Stomach (tissue), 19 donors: Measurements from ENCODE around the gene SPINT2. TPM values are rescaled to one million over a fixed set of nuclear protein-coding genes. Genes with fewer than 3 reads are reported as not detected.
A peak's percentile ranks its signal among the peaks of the same experiment; 100 is the strongest.

Source experiments
- DNase-seq, 2 donors: peaks; one replicate each; pipeline versions ENCODE4 v3.0.0 to v3.0.0-alpha.2; 2013 to 2019
- H3K27ac ChIP-seq, 5 donors: fragments of 200-600 bp in 4 of 5; sonication (generic) in 4 of 5; one replicate each; pipeline ENCODE4 v1.5.1; 2013 to 2019; ENCODE audit warnings: mild to moderate bottlenecking in 1 of 5, moderate library complexity in 1 of 5
- H3K27me3 ChIP-seq, 3 donors: fragments of 200-600 bp; sonication (generic); one replicate each; pipeline ENCODE4 v1.5.1; 2017 to 2019; ENCODE audit warnings: mixed run types in 1 of 3
- H3K36me3 ChIP-seq, 4 donors: fragments of 200-600 bp; sonication (generic); 1 replicate in 3 of 4; 2 replicates in 1 of 4; pipeline ENCODE4 v1.5.1; 2016 to 2019
- H3K4me1 ChIP-seq, 4 donors: fragments of 200-600 bp; sonication (generic); one replicate each; pipeline ENCODE4 v1.5.1; 2016 to 2019
- H3K4me3 ChIP-seq, 4 donors: fragments of 200-600 bp; sonication (generic) in 3 of 4; one replicate each; pipeline ENCODE4 v1.5.1; 2016 to 2019; ENCODE audit warnings: mild to moderate bottlenecking in 1 of 4
- H3K9me3 ChIP-seq, 4 donors: fragments of 200-600 bp; sonication (generic); one replicate each; pipeline ENCODE4 v1.5.1; 2016 to 2019
- EP300 ChIP-seq: sonication (generic); formaldehyde crosslinking; IDR thresholded peaks from one replicate; pipeline ENCODE4 v1.6.1; 2017; ENCODE audit warnings: antibody characterized with exemption
- POLR2A ChIP-seq, 4 donors: fragments of 450-650 bp; IDR thresholded peaks; one replicate each; pipeline ENCODE4 v1.6.1; 2016; ENCODE audit warnings: antibody characterized with exemption in 4 of 4, control low read depth in 2 of 4, mild to moderate bottlenecking in 1 of 4, moderate library complexity in 1 of 4
- POLR2AphosphoS5 ChIP-seq, 3 donors: sonication (generic); formaldehyde crosslinking; IDR thresholded peaks; one replicate each; pipeline ENCODE4 v1.6.1; 2016; ENCODE audit warnings: antibody characterized with exemption in 3 of 3
- WGBS, 5 donors: extraction: QIAGEN DNeasy Blood & Tissue Kit in 3 of 5; methylation state at CpG; one replicate each; pipeline versions ENCODE4 v1.1.5 to v1.1.7; 2013 to 2018; 5-methylcytosine and 5-hydroxymethylcytosine counted together
- intact Hi-C: fragments of 100-400 bp; cut with DNase I; formaldehyde crosslinking; loops from one replicate; pipeline ENCODE4 v1.15.1; 2023; ENCODE audit warnings: low total_unique reads
- long read RNA-seq, 10 donors: transcript quantifications; one replicate each; lab custom pipeline, GENCODE V29; 2026
- polyA plus RNA-seq, 3 donors: library from polyadenylated mRNA; stranded (reverse); fragments of 200-250 nt; gene quantifications; one replicate each; pipeline ENCODE4 v1.2.3, GENCODE V29; 2013
- total RNA-seq, 5 donors: library from RNA; depleted of rRNA; stranded (reverse); fragments of >200 nt; gene quantifications; one replicate each; pipeline versions ENCODE4 v1.1.0 to v1.2.3, GENCODE V29; 2014 to 2016
- TF ChIP-seq, protein P1 (sequence below), 7 experiments: fragments of 450-650 bp in 4 of 7; fragments of 200-600 bp in 3 of 7; sonication (generic) in 3 of 7; IDR thresholded peaks; one replicate each; pipeline ENCODE4 v1.5.1; 2016 to 2019; ENCODE audit warnings: antibody characterized with exemption in 7 of 7, control low read depth in 2 of 7, mild to moderate bottlenecking in 1 of 7
- donor health status: healthy with polysubstance abuse.
- donor health status: Bipolar disorder and iron deficiency.
- donor health status: healthy.

Gene SPINT2, protein sequence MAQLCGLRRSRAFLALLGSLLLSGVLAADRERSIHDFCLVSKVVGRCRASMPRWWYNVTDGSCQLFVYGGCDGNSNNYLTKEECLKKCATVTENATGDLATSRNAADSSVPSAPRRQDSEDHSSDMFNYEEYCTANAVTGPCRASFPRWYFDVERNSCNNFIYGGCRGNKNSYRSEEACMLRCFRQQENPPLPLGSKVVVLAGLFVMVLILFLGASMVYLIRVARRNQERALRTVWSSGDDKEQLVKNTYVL
- total RNA-seq (1,000 to 10,000 TPM in 1 of 5 donors, 100 to 1,000 TPM in 2, 10 to 100 TPM in 2; 29.8 to 1,508 (median 255) TPM), polyA plus RNA-seq (100 to 1,000 TPM in 2 of 3 donors, 10 to 100 TPM in 1; 54.5 to 255 (median 184) TPM)
- long read RNA-seq, donor 1, transcript SPINT2-201 (7 exons, 1,802 nt): major isoform, 50 of 99 reads
- long read RNA-seq, donor 1, transcript SPINT2-208 (3 exons, 580 nt): minor isoform, 5 of 99 reads
- long read RNA-seq, donor 1, partial matches to known transcripts: 44 of 99 reads
- long read RNA-seq, donor 1, other reads (novel, unspliced or antisense): 0 of 99 reads
- long read RNA-seq, donor 2, transcript SPINT2-201 (7 exons, 1,802 nt): major isoform, 90 of 145 reads
- long read RNA-seq, donor 2, partial matches to known transcripts: 49 of 145 reads
- long read RNA-seq, donor 2, other reads (novel, unspliced or antisense): 0 of 145 reads
- long read RNA-seq, donor 3, transcript SPINT2-201 (7 exons, 1,802 nt): major isoform, 55 of 83 reads
- long read RNA-seq, donor 3, partial matches to known transcripts: 18 of 83 reads
- long read RNA-seq, donor 3, other reads (novel, unspliced or antisense): 5 of 83 reads
- long read RNA-seq, donor 4, transcript SPINT2-201 (7 exons, 1,802 nt): major isoform, 10 of 17 reads
- long read RNA-seq, donor 4, partial matches to known transcripts: 0 of 17 reads
- long read RNA-seq, donor 4, other reads (novel, unspliced or antisense): 6 of 17 reads
- long read RNA-seq, donor 5, transcript SPINT2-201 (7 exons, 1,802 nt): major isoform, 83 of 144 reads
- long read RNA-seq, donor 5, partial matches to known transcripts: 59 of 144 reads
- long read RNA-seq, donor 5, other reads (novel, unspliced or antisense): 0 of 144 reads
- long read RNA-seq, donor 6, transcript SPINT2-201 (7 exons, 1,802 nt): major isoform, 230 of 466 reads
- long read RNA-seq, donor 6, transcript SPINT2-202 (6 exons, 1,367 nt): minor isoform, 7 of 466 reads
- long read RNA-seq, donor 6, partial matches to known transcripts: 206 of 466 reads
- long read RNA-seq, donor 6, other reads (novel, unspliced or antisense): 18 of 466 reads
- long read RNA-seq, donor 7, transcript SPINT2-201 (7 exons, 1,802 nt): major isoform, 110 of 174 reads
- long read RNA-seq, donor 7, partial matches to known transcripts: 47 of 174 reads
- long read RNA-seq, donor 7, other reads (novel, unspliced or antisense): 11 of 174 reads
- long read RNA-seq, donor 8, transcript SPINT2-202 (6 exons, 1,367 nt): minor isoform, 5 of 172 reads
- long read RNA-seq, donor 8, transcript SPINT2-201 (7 exons, 1,802 nt): major isoform, 121 of 172 reads
- long read RNA-seq, donor 8, partial matches to known transcripts: 31 of 172 reads
- long read RNA-seq, donor 8, other reads (novel, unspliced or antisense): 10 of 172 reads
- long read RNA-seq, donor 9, transcript SPINT2-201 (7 exons, 1,802 nt): major isoform, 72 of 248 reads
- long read RNA-seq, donor 9, transcript SPINT2-208 (3 exons, 580 nt): minor isoform, 7 of 248 reads
- long read RNA-seq, donor 9, partial matches to known transcripts: 165 of 248 reads
- long read RNA-seq, donor 9, other reads (novel, unspliced or antisense): 0 of 248 reads
- long read RNA-seq, donor 10, transcript SPINT2-201 (7 exons, 1,802 nt): major isoform, 54 of 76 reads
- long read RNA-seq, donor 10, partial matches to known transcripts: 15 of 76 reads
- long read RNA-seq, donor 10, other reads (novel, unspliced or antisense): 0 of 76 reads

DNA sequence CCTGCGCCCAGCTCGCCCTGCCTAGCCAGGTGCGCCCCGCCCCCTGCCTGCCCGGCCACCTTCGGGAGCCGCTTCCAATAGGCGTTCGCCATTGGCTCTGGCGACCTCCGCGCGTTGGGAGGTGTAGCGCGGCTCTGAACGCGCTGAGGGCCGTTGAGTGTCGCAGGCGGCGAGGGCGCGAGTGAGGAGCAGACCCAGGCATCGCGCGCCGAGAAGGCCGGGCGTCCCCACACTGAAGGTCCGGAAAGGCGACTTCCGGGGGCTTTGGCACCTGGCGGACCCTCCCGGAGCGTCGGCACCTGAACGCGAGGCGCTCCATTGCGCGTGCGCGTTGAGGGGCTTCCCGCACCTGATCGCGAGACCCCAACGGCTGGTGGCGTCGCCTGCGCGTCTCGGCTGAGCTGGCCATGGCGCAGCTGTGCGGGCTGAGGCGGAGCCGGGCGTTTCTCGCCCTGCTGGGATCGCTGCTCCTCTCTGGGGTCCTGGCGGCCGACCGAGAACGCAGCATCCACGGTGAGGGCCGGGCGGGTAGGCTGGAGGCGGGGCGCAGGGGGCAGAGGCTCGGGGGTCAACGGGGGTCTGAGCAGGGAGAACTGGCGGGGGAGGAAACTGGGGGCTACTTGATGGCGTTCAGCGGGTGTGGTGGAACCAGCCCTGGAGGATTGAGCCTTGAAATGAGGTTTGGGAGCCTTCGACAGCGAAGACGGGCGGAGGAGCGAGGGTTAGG, at the start of gene SPINT2:
Gene SPINT2, plus strand, starts transcription at position 88 of the 727 bp plus-strand sequence. Its CDS starts 320 bp downstream, at position 408.
- Histone ChIP-seq H3K27me3 (peaks cover 0 to 12% (median 0%) of the 10 kb centered on the region in 3 donors), H3K4me1 (peaks cover 31 to 60% (median 45%) of the 10 kb centered on the region in 4 donors), H3K4me3 (peak within 1 kb of the TSS; percentile 50 to 67 (median 57)), H3K9me3 (no peaks in the 10 kb centered on the region), H3K36me3 (no peaks in the 10 kb centered on the region), H3K27ac (peak within 1 kb of the TSS; percentile 84 to 99 (median 90))
- intact Hi-C loops: no loop called here
- WGBS, 5 donors: 3 to 12% (median 5%) methylated on average over 37 to 78 of the region's 78 CpGs
- no peak for DNase-seq
- TF ChIP-seq, protein P1, sequence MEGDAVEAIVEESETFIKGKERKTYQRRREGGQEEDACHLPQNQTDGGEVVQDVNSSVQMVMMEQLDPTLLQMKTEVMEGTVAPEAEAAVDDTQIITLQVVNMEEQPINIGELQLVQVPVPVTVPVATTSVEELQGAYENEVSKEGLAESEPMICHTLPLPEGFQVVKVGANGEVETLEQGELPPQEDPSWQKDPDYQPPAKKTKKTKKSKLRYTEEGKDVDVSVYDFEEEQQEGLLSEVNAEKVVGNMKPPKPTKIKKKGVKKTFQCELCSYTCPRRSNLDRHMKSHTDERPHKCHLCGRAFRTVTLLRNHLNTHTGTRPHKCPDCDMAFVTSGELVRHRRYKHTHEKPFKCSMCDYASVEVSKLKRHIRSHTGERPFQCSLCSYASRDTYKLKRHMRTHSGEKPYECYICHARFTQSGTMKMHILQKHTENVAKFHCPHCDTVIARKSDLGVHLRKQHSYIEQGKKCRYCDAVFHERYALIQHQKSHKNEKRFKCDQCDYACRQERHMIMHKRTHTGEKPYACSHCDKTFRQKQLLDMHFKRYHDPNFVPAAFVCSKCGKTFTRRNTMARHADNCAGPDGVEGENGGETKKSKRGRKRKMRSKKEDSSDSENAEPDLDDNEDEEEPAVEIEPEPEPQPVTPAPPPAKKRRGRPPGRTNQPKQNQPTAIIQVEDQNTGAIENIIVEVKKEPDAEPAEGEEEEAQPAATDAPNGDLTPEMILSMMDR (IDR thresholded peaks at IDR 0.05): no peak
- peak in 2 of 4 donors; percentile 72 to 87 for TF ChIP-seq POLR2A (IDR thresholded peaks at IDR 0.05)
- peak in 2 of 3 donors; percentile 98 for TF ChIP-seq POLR2AphosphoS5 (IDR thresholded peaks at IDR 0.05)
- TF ChIP-seq EP300: no peak

DNA sequence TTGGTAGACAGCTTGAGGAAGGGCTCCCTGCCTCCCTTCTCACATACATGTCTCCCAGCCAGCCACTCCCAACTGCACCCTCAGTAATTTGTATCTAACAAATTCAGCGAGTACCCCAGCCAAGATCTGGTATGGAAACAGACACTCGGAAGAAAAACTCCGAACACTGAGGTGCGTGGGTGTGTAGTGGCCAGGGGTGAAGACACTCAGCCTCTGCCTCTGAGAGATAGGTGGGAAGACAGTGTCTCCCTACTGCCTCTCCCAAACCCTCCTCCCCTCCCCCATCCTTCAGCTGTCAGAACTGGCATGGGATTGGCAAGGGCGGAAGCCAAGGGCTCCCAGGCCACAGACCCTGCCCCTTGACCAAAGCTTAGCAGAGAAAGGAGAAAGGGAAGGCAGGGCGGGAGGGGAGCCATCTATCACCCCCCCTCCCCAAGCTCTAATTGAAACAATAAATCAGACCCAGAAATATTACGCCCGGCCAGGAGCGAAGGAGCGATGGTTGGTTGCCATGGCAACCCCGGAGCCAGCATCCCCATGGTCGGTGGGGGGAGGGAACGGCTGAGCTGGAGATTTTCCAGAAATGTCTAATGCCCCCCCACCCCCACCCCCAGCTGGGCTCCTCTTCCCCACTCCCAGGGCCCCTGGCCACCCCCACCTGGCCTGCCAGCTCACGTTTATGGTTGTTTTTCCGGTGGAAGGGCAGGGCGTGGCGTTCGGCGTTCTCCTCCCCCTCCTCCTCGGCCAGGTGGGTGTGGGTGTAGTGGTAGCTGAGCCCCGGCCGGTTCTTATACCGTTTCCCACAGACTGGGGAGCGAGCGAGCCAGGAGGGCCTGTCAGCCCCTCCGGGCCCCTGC, 47.4 kb upstream of the SPINT2 start:
- intact Hi-C loops: no loop called here
- Histone ChIP-seq H3K27ac (no peak overlapping the region), H3K27me3 (peaks cover 0 to 99% (median 18%) of the 10 kb centered on the region in 3 donors), H3K36me3 (no peaks in the 10 kb centered on the region), H3K4me3 (no peak overlapping the region), H3K9me3 (no peaks in the 10 kb centered on the region), H3K4me1 (no peaks in the 10 kb centered on the region)
- WGBS, 5 donors: 33 to 54% (median 53%) methylated on average over 23 to 26 of the region's 26 CpGs
- no peak for TF ChIP-seq POLR2A (IDR thresholded peaks at IDR 0.05)
- TF ChIP-seq EP300: no peak
- no peak for TF ChIP-seq POLR2AphosphoS5 (IDR thresholded peaks at IDR 0.05)
- TF ChIP-seq, protein P1 (IDR thresholded peaks at IDR 0.05): no peak
- DNase-seq: peak in 1 of 2 donors; percentile 62

DNA sequence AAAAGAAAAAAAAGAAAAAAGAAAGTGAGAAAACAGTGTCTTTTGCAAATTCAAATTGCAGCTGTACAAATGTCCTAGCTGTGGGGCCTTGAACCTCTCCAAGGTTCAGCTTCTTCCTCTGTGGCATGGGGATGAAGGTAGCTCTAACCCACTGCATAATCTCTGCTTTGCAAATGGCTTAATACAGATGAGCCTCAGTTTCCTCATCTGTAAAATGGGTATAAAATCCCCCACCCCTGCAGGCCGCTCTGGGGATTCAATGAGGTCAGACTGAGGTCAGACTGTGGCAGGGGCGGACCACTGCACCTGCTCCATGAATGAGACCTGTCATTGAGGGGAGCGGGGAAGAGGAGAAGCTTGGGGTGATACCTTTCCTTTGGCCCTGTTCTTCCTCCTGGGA, 46.2 kb upstream of the SPINT2 start:
- 72 to 100% (median 88%) methylated on average over 2 to 3 of the region's 3 CpGs for WGBS, 5 donors
- no peak for DNase-seq
- Histone ChIP-seq H3K4me1 (no peaks in the 10 kb centered on the region), H3K27ac (no peak overlapping the region), H3K4me3 (no peak overlapping the region), H3K9me3 (no peaks in the 10 kb centered on the region), H3K27me3 (peaks cover 10 to 99% (median 27%) of the 10 kb centered on the region in 3 donors), H3K36me3 (no peaks in the 10 kb centered on the region)
- intact Hi-C loops: no loop called here
- TF ChIP-seq EP300 (no peak), POLR2AphosphoS5 (IDR thresholded peaks at IDR 0.05) (no peak), POLR2A (IDR thresholded peaks at IDR 0.05) (no peak)
- TF ChIP-seq, protein P1 (IDR thresholded peaks at IDR 0.05): no peak
